Omental fat pad (tissue), 4 donors: ENCODE data around the gene MTHFS. TPM values are rescaled to one million over a fixed set of nuclear protein-coding genes. Genes with fewer than 3 reads are reported as not detected.

Experiments
- ATAC-seq: fragments of 150-250 bp; one replicate; pipeline ENCODE4 v1.9.1; 2016; ENCODE audit warnings: mild to moderate bottlenecking, moderate library complexity; ENCODE audit not compliant: low FRiP score
- DNase-seq: peaks from one replicate; pipeline ENCODE4 v3.0.0-alpha.2; 2019; ENCODE audit warnings: low spot score
- total RNA-seq, 4 donors: library from RNA; depleted of rRNA; stranded (reverse); fragments of >200 nt; gene quantifications; one replicate each; pipeline ENCODE4 v1.1.0, GENCODE V29; 2016
- TF ChIP-seq, protein P1 (sequence below), 3 donors: fragments of 450-650 bp; IDR thresholded peaks; one replicate each; pipeline ENCODE4 v1.5.1; 2016 to 2017; ENCODE audit warnings: antibody characterized with exemption in 3 of 3, mild to moderate bottlenecking in 3 of 3, moderate library complexity in 2 of 3

MTHFS gene
- total RNA-seq, 4 donors from 2014 or later: 20.8 to 35.3 (median 28.6) TPM

DNA sequence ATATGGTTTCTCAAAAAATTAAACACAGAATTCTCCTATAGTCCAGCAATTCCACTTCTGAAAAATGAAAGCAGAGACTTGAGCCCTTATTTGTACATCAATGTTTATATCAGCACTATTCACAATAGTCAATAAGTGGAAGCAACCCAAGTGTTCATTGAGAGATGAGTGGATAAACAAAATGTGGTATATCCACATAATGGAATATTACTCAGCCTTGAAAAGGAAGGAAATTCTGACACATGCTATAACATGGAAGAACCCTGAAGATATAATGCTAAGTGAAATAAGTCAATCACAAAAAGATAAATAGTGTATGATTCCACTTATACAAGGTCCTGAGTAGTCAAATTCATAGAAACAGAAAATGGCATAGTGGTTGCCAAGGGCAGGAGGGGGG is 76.6 kb downstream of the MTHFS start:
- ATAC-seq (no peak), DNase-seq (no peak)
- TF ChIP-seq, protein P1, sequence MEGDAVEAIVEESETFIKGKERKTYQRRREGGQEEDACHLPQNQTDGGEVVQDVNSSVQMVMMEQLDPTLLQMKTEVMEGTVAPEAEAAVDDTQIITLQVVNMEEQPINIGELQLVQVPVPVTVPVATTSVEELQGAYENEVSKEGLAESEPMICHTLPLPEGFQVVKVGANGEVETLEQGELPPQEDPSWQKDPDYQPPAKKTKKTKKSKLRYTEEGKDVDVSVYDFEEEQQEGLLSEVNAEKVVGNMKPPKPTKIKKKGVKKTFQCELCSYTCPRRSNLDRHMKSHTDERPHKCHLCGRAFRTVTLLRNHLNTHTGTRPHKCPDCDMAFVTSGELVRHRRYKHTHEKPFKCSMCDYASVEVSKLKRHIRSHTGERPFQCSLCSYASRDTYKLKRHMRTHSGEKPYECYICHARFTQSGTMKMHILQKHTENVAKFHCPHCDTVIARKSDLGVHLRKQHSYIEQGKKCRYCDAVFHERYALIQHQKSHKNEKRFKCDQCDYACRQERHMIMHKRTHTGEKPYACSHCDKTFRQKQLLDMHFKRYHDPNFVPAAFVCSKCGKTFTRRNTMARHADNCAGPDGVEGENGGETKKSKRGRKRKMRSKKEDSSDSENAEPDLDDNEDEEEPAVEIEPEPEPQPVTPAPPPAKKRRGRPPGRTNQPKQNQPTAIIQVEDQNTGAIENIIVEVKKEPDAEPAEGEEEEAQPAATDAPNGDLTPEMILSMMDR (IDR thresholded peaks at IDR 0.05): no peak

DNA sequence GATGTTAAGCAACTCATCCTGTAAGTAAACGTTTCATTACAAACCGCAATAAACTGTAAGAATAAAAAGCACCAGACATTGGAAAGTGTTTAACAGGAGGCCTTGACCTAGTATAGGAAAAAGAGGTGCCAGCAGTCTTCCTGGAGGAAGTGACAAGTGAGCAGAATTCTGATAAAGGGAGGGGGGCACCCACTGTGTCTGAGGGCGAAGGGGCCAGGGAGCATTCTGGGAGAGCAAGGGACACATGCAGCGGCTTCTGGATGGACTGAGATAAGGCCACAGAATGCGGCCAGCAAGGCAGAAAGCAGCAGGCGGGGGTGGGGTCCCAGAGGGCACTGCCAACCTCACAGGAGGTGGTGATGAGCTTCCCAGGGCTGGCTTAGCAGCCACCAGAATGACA is 80.2 kb downstream of the MTHFS start:
- ATAC-seq (no peak), DNase-seq (no peak)
- TF ChIP-seq, protein P1 (IDR thresholded peaks at IDR 0.05): no peak

DNA sequence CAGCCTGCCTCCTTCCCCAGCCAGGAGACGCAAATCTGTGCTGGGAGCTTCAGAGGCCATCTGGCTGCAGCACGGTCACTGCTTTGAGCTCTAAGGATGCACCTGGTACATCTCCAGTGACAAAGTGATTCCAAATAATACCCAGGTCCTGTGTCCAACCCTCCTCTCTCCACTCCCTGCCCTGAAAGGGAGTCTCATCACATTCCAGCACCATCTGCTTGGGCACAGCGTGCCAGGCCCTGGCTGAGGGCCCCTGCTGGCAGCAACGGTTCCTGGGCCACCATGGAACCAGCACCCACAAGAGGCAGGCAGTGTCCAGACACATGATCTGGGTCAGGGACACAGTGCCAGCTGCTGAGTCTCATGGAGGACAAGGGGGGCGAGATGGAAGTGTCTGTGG is 81.3 kb downstream of the MTHFS start:
- no peak for DNase-seq
- TF ChIP-seq, protein P1 (IDR thresholded peaks at IDR 0.05): no peak
- ATAC-seq: no peak

DNA sequence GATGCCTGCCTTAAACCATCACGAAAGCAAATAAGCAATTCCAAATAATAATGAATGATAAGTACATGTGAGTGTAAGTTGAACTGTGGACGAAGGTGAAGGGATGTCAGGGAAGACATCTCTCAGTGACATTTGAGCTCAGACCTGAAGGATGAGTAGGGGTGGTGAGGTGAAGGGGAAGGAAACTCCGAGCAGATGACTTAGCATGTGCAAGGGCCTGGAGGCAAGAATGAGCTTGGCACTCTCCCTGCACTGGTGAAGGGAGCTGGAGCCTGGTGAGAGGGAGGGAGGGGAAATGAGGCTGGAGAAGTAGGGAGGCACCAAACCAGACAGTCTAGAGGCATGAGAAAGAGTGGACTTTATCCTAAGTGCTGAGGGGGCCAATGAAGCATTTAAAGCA is 84.3 kb downstream of the MTHFS start:
- no peak for ATAC-seq
- no peak for DNase-seq
- TF ChIP-seq, protein P1 (IDR thresholded peaks at IDR 0.05): no peak

DNA sequence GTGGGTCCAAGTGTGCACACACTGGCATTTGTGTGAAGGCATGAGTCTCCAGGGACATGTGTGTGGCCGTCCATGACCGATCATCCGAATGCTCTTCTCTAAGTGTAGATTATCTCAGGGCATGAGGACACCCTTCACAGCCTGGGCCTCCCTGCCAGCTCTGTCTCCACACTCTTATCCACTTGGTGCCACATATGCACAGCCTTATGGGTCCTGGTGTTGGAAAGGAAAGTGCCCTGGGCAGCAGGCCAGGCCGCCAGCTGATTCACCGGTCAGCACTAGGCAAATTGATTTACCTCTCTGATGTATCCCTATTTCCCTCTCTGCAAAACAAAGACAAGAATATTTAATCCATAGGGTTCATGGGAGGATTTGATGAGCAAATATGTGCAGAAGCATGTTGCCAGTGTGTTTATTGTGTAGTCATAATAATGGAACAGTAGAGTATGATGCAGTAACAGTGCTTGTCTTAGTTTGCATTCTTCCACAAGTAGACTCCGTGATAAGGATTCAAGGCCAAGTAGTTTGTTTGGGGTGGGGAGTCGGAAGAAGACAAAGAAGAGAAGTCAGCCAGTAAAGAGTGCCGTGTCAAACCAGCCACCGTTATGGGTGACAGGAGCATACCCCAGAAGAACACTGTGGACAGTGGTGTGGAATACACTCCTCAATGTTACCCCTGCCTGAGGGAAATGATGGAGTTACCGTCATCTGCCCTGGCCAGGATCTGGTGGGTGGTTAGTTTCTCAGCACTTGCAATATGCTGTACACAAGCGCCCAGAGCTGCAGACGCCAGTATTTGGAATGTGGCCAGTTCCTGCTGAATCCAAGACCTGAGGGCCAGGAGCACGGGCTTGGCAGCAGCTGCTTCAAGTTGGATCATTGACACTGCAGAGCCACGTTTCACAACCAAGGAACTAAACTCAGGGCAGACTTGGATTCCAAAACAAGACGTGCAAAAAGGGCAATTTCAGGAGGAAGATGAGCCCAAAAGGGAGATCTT is 85.1 kb downstream of the MTHFS start:
- ATAC-seq: peak; percentile 65
- TF ChIP-seq, protein P1 (IDR thresholded peaks at IDR 0.05): no peak
- no peak for DNase-seq

DNA sequence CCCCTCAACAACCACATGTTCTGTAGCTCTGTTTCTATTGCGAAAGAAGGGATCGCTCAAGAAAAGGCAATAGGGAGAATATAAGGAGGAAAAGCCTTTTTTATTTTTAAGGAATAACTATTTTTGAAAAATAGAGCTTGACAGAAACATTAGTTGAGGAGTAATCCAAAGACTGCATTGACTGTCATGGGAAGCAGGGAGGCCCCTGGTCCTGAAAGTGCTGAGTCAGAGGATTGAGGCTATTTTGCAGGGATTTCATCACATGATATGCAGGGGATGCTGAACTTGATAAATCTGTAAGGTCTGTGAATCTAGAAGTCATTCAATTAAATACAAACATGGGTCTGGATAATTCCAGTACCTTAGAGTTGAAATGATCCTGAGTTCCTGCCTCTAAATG is 92.0 kb downstream of the MTHFS start:
- ATAC-seq: no peak
- TF ChIP-seq, protein P1 (IDR thresholded peaks at IDR 0.05): no peak
- DNase-seq: no peak

DNA sequence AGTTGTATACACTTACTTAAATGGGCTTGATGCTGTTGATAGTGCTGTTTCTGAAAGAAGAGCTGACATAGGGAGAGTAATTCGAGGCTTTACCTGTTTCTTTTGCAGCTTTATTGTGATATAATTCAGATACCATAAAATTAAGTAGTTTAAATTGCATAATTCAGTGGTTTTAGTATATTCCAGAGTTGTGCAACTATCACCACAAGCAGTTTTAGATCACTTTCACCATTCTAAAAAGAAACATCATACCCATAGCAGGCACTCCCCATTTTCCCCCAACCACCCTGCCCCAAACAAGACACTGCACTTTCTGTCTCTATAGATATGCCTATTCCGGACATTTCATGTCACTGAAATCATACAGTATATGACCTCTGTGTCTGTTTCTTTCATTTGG is 98.5 kb downstream of the MTHFS start:
- TF ChIP-seq, protein P1 (IDR thresholded peaks at IDR 0.05): no peak
- DNase-seq: no peak
- no peak for ATAC-seq
